K562 (cell line): ENCODE results near the gene MAPT. TPM values are rescaled to one million over a fixed set of nuclear protein-coding genes. Genes with fewer than 3 reads are reported as not detected.

Experiments used
- ATAC-seq: fragments of 200-7000 bp; cut with Tn5 transposase; 3 replicates; pipeline ENCODE4 v1.9.1; 2020; ENCODE audit warnings: moderate library complexity
- BruUV-seq: library from RNA; stranded (reverse); fragments of 400-500 nt; replicated peaks from 2 replicates; lab custom pipeline; 2021; lab: Mats Ljungman, UMichigan
- CTCF ChIA-PET: fragments of 300-600 bp; formaldehyde crosslinking; extraction: SDS; loops from one replicate; lab custom pipeline; 2021; ENCODE audit warnings: low intra/inter-chr PET ratio; lab: Yijun Ruan, JAX
- POLR2A ChIA-PET: fragments of 300-600, 350-650 bp; sonication (Branson Sonifier 250); formaldehyde crosslinking; extraction: SDS; loops from one replicate; lab custom pipeline; 2021; ENCODE audit warnings: antibody characterized with exemption, inconsistent platforms; lab: Yijun Ruan, JAX
- DNase-seq, 4 experiments: peaks; one replicate each; pipeline versions ENCODE4 v3.0.0 to v3.0.0-alpha.2; 2011 to 2018; ENCODE audit warnings: low spot score in 3 of 4, mixed read lengths in 3 of 4; ENCODE audit errors: extremely low read depth in 1 of 4
- FAIRE-seq: peaks from 2 replicates; lab custom pipeline; 2011; peaks lifted over from hg19 to GRCh38; lab: Jason Lieb, UNC
- H2AFZ ChIP-seq: 2 replicates; pipeline ENCODE4 v1.6.0; 2011; ENCODE audit warnings: low read depth, low read length, control low read depth, inconsistent platforms
- H3K27ac ChIP-seq: fragments of 200-600 bp; 3 replicates; pipeline ENCODE4 v1.8.0; 2011; ENCODE audit warnings: low read depth, mild to moderate bottlenecking, control low read depth, inconsistent platforms, low read length, moderate library complexity, mixed read lengths; ENCODE audit errors: extremely low read depth
- H3K27me3 ChIP-seq, 2 experiments: fragments of 300-600 bp in 1 of 2; 2 replicates in 1 of 2; 3 replicates in 1 of 2; pipeline versions ENCODE4 v1.6.0 to v1.8.0; 2011; ENCODE audit warnings: inconsistent platforms in 2 of 2, low read length in 2 of 2, mild to moderate bottlenecking in 1 of 2, mixed read lengths in 1 of 2, moderate library complexity in 1 of 2; ENCODE audit not compliant: control insufficient read depth in 2 of 2, insufficient read depth in 2 of 2
- H3K36me3 ChIP-seq: fragments of 300-600 bp; 3 replicates; pipeline ENCODE4 v1.8.0; 2011; ENCODE audit warnings: mild to moderate bottlenecking, low read length, inconsistent platforms; ENCODE audit not compliant: control insufficient read depth, insufficient read depth
- H3K4me1 ChIP-seq, 2 experiments: fragments of 200-600 bp in 1 of 2; replicated peaks in 1 of 2; 2 replicates in 1 of 2; 3 replicates in 1 of 2; pipeline versions ENCODE4 v1.5.1 to v1.8.0; 2011; ENCODE audit warnings: inconsistent platforms in 2 of 2, low read length in 2 of 2, mild to moderate bottlenecking in 1 of 2, mixed read lengths in 1 of 2, moderate library complexity in 1 of 2; ENCODE audit not compliant: control insufficient read depth in 2 of 2, insufficient read depth in 2 of 2
- H3K4me2 ChIP-seq: 2 replicates; pipeline ENCODE4 v1.6.1; 2011; ENCODE audit warnings: low read length, control low read depth, inconsistent platforms, mixed read lengths; ENCODE audit not compliant: insufficient read depth
- H3K4me3 ChIP-seq: fragments of 200-600 bp; sonication (generic), shearing (Covaris generic); 2 replicates; pipeline ENCODE4 v1.5.1; 2016; ENCODE audit warnings: control low read depth, inconsistent platforms
- H3K79me2 ChIP-seq: fragments of 200-600 bp; 3 replicates; pipeline ENCODE4 v1.8.0; 2011; ENCODE audit warnings: low read length, inconsistent platforms; ENCODE audit not compliant: control insufficient read depth, insufficient read depth
- H3K9ac ChIP-seq, 2 experiments: 2 replicates each; pipeline versions ENCODE4 v1.6.0 to v1.6.1; 2011; ENCODE audit warnings: low read depth in 2 of 2, low read length in 2 of 2, control low read depth in 1 of 2, inconsistent platforms in 1 of 2, mild to moderate bottlenecking in 1 of 2, mixed read lengths in 1 of 2; ENCODE audit not compliant: insufficient read depth in 1 of 2
- H3K9me1 ChIP-seq: one replicate; pipeline ENCODE4 v1.6.0; 2011; ENCODE audit warnings: inconsistent platforms, mild to moderate bottlenecking, low read length, moderate library complexity; ENCODE audit not compliant: control insufficient read depth, insufficient read depth
- H3K9me3 ChIP-seq: replicated peaks from 2 replicates; pipeline ENCODE4 v1.5.1; 2011; ENCODE audit warnings: low read depth, low read length, inconsistent platforms; ENCODE audit not compliant: control insufficient read depth, insufficient read depth
- H4K20me1 ChIP-seq: replicated peaks from 2 replicates; pipeline ENCODE4 v1.6.1; 2011; ENCODE audit warnings: low read length, inconsistent platforms, mixed read lengths; ENCODE audit not compliant: control insufficient read depth, insufficient read depth
- ARNT ChIP-seq, 2 experiments: fragments of 450-650 bp; IDR thresholded peaks; 2 replicates each; pipeline ENCODE4 v1.6.1; 2016; ENCODE audit warnings: mild to moderate bottlenecking in 1 of 2
- CREB3 ChIP-seq: fragments of 450-650 bp; conservative IDR thresholded peaks from 2 replicates; pipeline ENCODE4 v1.6.1; 2016; ENCODE audit warnings: missing genetic modification characterization, low read depth, mild to moderate bottlenecking, missing compliant biosample characterization, moderate library complexity
- HIVEP1 ChIP-seq: fragments of 250-450 bp; sonication (Bioruptor Pico); IDR thresholded peaks from 2 replicates; pipeline ENCODE4 v1.4.0; 2020; ENCODE audit warnings: mild to moderate bottlenecking
- HMBOX1 ChIP-seq: sonication (generic); IDR thresholded peaks from 2 replicates; pipeline ENCODE4 v1.6.1; 2016
- HSF4 ChIP-seq: fragments of 250-450 bp; sonication (Bioruptor Pico); IDR thresholded peaks from 2 replicates; pipeline ENCODE4 v2.1.2; 2022; ENCODE audit warnings: mild to moderate bottlenecking, moderate library complexity, borderline replicate concordance
- ILK ChIP-seq: fragments of 450-650 bp; IDR thresholded peaks from 2 replicates; pipeline ENCODE4 v1.6.1; 2016; ENCODE audit warnings: missing genetic modification characterization, low read depth, mild to moderate bottlenecking, missing compliant biosample characterization, moderate library complexity, borderline replicate concordance
- NCOA4 ChIP-seq: fragments of 450-650 bp; IDR thresholded peaks from 2 replicates; pipeline ENCODE4 v1.6.1; 2018; ENCODE audit warnings: mild to moderate bottlenecking; ENCODE audit not compliant: partially characterized antibody
- TAF1 ChIP-seq: IDR thresholded peaks from 2 replicates; pipeline ENCODE4 v1.6.1; 2011; ENCODE audit warnings: mild to moderate bottlenecking, low read length, moderate library complexity; ENCODE audit not compliant: insufficient read depth, control insufficient read depth, severe bottlenecking; ENCODE audit errors: extremely low read depth
- THRB ChIP-seq: fragments of 450-650 bp; formaldehyde crosslinking; conservative IDR thresholded peaks from 2 replicates; pipeline ENCODE4 v1.4.0; 2022; ENCODE audit warnings: mild to moderate bottlenecking, missing genetic modification characterization
- ZC3H4 ChIP-seq: sonication (generic); formaldehyde crosslinking; IDR thresholded peaks from 2 replicates; pipeline ENCODE4 v1.9.0; 2021; ENCODE audit warnings: missing genetic modification reagents, borderline replicate concordance
- ZNF551 ChIP-seq: fragments of 250-450 bp; sonication (Bioruptor Pico); IDR thresholded peaks from 2 replicates; pipeline ENCODE4 v1.5.0; 2021; ENCODE audit warnings: mild to moderate bottlenecking, moderate library complexity
- ZNF785 ChIP-seq: fragments of 250-450 bp; sonication (Bioruptor Pico); IDR thresholded peaks from 2 replicates; pipeline ENCODE4 v1.4.0; 2020; ENCODE audit warnings: mild to moderate bottlenecking
- WGBS: fragments of 100-300 bp; shearing (Covaris generic); methylation state at CpG from one replicate; pipeline ENCODE4 v1.1.6; 2016; ENCODE audit warnings: low coverage, mixed read lengths; ENCODE audit not compliant: insufficient coverage; ENCODE audit errors: missing lambda C conversion rate; 5-methylcytosine and 5-hydroxymethylcytosine counted together
- in situ Hi-C: fragments of 300-500 bp; cut with MboI; formaldehyde crosslinking; loops from 4 replicates; pipeline ENCODE4 v1.15.0; 2018; ENCODE audit warnings: inconsistent platforms, mixed read lengths
- intact Hi-C: fragments of 100-400 bp; cut with micrococcal nuclease; formaldehyde crosslinking; loops from 2 replicates; pipeline ENCODE4 v1.14.2; 2022
- polyA plus RNA-seq, 8 experiments: library from polyadenylated mRNA; depleted of rRNA in 4 of 8; stranded (reverse) in 5 of 8; unstranded in 3 of 8; fragments of >200 nt; fragmentation: Nextera tagmentation in 2 of 8; fragmentation: Illumina TruSeq in 1 of 8; extraction: Ambion mirVana in 2 of 8; extraction: Trizol in 1 of 8; gene quantifications; 2 replicates each; pipeline versions ENCODE4 v1.2.1 to v1.2.3, GENCODE V29; 2011 to 2014; ENCODE audit warnings: inconsistent platforms in 1 of 8, missing spikeins in 1 of 8
- total RNA-seq, 7 experiments: library from RNA; depleted of rRNA in 6 of 7; stranded (reverse); fragments of >200 nt in 6 of 7; fragmentation: Illumina TruSeq in 2 of 7; extraction: Trizol in 2 of 7; gene quantifications; 2 replicates each; pipeline versions ENCODE4 v1.2.1 to v1.2.3, GENCODE V29; 2011 to 2021; ENCODE audit warnings: low replicate concordance in 1 of 7

The MAPT gene
- total and polyA plus RNA-seq, 9 of the 15 experiments (the other 6 are each of a cell fraction or from before 2014, with no cell fraction given): 0.04 to 1.1 (median 0.36) TPM

- no peak overlapping the region for H2AFZ ChIP-seq
- no peak overlapping the region for H3K27ac ChIP-seq
- CTCF ChIA-PET: no interaction called here
- peaks cover 5% of the 10 kb centered on the region for H3K9me1 ChIP-seq
- 3% methylated on average over 7 of the region's 7 CpGs for WGBS
- H3K4me3 ChIP-seq: no peak overlapping the region
- no peaks in the 10 kb centered on the region for H3K36me3 ChIP-seq
- intact Hi-C loops (no loop called here), in situ Hi-C loops (no loop called here)
- FAIRE-seq (no peak), ATAC-seq (no peak), DNase-seq (no peak)
- H3K9me3 ChIP-seq: peaks cover 3% of the 10 kb centered on the region
- POLR2A ChIA-PET: interaction anchor here (0.8 kb wide), 1 partner anchor 78 kb away, joined by 3 read pairs; no protein-coding TSS in a partner anchor
- TF ChIP-seq NCOA4 (no peak), ARNT (IDR thresholded peaks at IDR 0.05) (no peak), ZC3H4 (no peak), HIVEP1 (CRISPR knock-in tag) (no peak), CREB3 (tag) (no peak), THRB (CRISPR knock-in tag) (no peak), HSF4 (no peak), ILK (tag) (no peak), HMBOX1 (no peak), ZNF551 (CRISPR knock-in tag) (no peak), ZNF785 (no peak), TAF1 (no peak)
- peaks cover 0 to 4% of the 10 kb centered on the region in 2 experiments; a peak in 2 of 5 replicates for H3K4me1 ChIP-seq
- H3K27me3 ChIP-seq: peaks cover 28 to 59% of the 10 kb centered on the region in 2 experiments; a peak in 4 of 5 replicates
- no peak overlapping the region for H3K4me2 ChIP-seq
- peaks cover 9% of the 10 kb centered on the region; the same call in 1 of the 2 replicates for H4K20me1 ChIP-seq
- H3K9ac ChIP-seq: no peak overlapping the region
- H3K79me2 ChIP-seq: no peaks in the 10 kb centered on the region
- no TSS peak for BruUV-seq
Measured at GRCh38 chr17:45917081-45917480, 22.7 kb downstream of the MAPT start.
